ENCODE results near the gene YWHAH.

- TF ChIP-seq EZH2phosphoT487 (IDR thresholded peaks at IDR 0.05; ENCODE audit: borderline replicate concordance, low read depth, low read length) (no peak), CTCF (conservative IDR thresholded peaks at IDR 0.05; ENCODE audit: low read length) (no peak)
These were observed 8.1 kb downstream of the YWHAH start for GRCh38 chr22:31952472-31952871.
